BLaER1 treated with 17β-estradiol and CSF1 and Interleukin-3, amounts not matched to agents 10 nM and 100 nM (cell line): Measurements from ENCODE around the gene MDC1.

Experiments
- H3K27ac ChIP-seq, 11 experiments: shearing (Covaris generic); formaldehyde crosslinking; 2 replicates each; pipeline ENCODE4 v1.8.1; 2022
- H3K27me3 ChIP-seq, 11 experiments: shearing (Covaris generic); formaldehyde crosslinking; 2 replicates each; pipeline ENCODE4 v1.8.1; 2022
- H3K36me3 ChIP-seq, 11 experiments: shearing (Covaris generic); formaldehyde crosslinking; 2 replicates each; pipeline ENCODE4 v1.8.1; 2022
- H3K4me1 ChIP-seq, 10 experiments: shearing (Covaris generic); formaldehyde crosslinking; 2 replicates each; pipeline ENCODE4 v1.8.1; 2022
- H3K4me2 ChIP-seq, 11 experiments: shearing (Covaris generic); formaldehyde crosslinking; 2 replicates each; pipeline ENCODE4 v1.8.1; 2022
- H3K4me3 ChIP-seq, 10 experiments: shearing (Covaris generic); formaldehyde crosslinking; 2 replicates each; pipeline ENCODE4 v1.8.1; 2022
- H3K9ac ChIP-seq, 11 experiments: shearing (Covaris generic); formaldehyde crosslinking; 2 replicates each; pipeline ENCODE4 v1.8.1; 2022
- H3K9me3 ChIP-seq, 11 experiments: shearing (Covaris generic); formaldehyde crosslinking; replicated peaks in 1 of 11; 2 replicates each; pipeline ENCODE4 v1.8.1; 2022
- H4K20me1 ChIP-seq, 11 experiments: shearing (Covaris generic); formaldehyde crosslinking; 2 replicates each; pipeline ENCODE4 v1.8.1; 2022
- Cebpa-rat ChIP-seq, 11 experiments: shearing (Covaris generic); IDR thresholded peaks; 2 replicates each; pipeline ENCODE4 v1.8.1; 2022

Gene MDC1

GRCh38 chr6:30716879-30717128 is 277 bp downstream of the MDC1 start:
- no peaks in the 10 kb centered on the region for H3K27me3 ChIP-seq
- H3K4me2 ChIP-seq = peak overlapping the region; percentile 82 to 95 (median 89)
- H3K4me1 ChIP-seq = peaks cover 44 to 60% (median 51%) of the 10 kb centered on the region in 10 experiments
- peak overlapping the region; percentile 83 to 94 (median 87) for H3K9ac ChIP-seq
- peaks cover 4 to 5% (median 5%) of the 10 kb centered on the region in 11 experiments for H4K20me1 ChIP-seq
- peak overlapping the region; percentile 66 to 97 (median 70) for H3K4me3 ChIP-seq
- TF ChIP-seq Cebpa-rat (IDR thresholded peaks at IDR 0.05) = no peak
- no peaks in the 10 kb centered on the region; a peak in 1 of 22 replicates for H3K9me3 ChIP-seq
- peaks cover 31 to 42% (median 40%) of the 10 kb centered on the region in 11 experiments for H3K36me3 ChIP-seq
- H3K27ac ChIP-seq = peak overlapping the region; percentile 76 to 100 (median 96)

DNA sequence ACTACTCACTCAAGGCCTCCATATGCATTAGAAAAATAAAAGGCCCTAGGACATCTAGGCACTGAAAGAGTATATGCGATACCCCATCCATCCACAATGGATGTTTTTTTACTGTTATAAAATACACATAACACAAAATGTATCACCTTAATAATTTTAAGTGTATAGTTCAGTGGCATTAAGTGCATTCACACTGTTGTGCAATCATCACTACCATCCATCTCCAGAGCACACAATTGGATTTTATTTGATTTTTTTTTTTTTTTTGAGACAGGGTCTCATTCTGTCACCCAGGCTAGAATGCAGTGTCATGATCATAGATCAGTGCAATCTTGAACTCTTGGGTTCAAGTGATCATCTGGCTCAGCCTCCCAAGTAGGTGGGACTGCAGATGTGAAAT is 2.8 kb downstream of the MDC1 start:
- TF ChIP-seq Cebpa-rat (IDR thresholded peaks at IDR 0.05) = 0 out of 22 replicates have a peak, but pooled peaks of 1 of the 11 experiments have one; percentile 12
- Histone ChIP-seq H3K36me3 (peaks cover 53 to 63% (median 61%) of the 10 kb centered on the region in 11 experiments), H4K20me1 (no peaks in the 10 kb centered on the region), H3K27me3 (no peaks in the 10 kb centered on the region), H3K27ac (no peak overlapping the region), H3K4me3 (no peak overlapping the region), H3K4me2 (peak overlapping the region in 2 of 11 experiments; percentile 19 to 64; a peak in 3 of 22 replicates), H3K4me1 (peaks cover 48 to 62% (median 52%) of the 10 kb centered on the region in 10 experiments), H3K9me3 (no peaks in the 10 kb centered on the region), H3K9ac (no peak overlapping the region)

GRCh38 chr6:30712441-30712945 is 4.6 kb downstream of the MDC1 start:
- Histone ChIP-seq H3K36me3 (peaks cover 66 to 81% (median 78%) of the 10 kb centered on the region in 11 experiments), H3K27me3 (no peaks in the 10 kb centered on the region), H4K20me1 (no peaks in the 10 kb centered on the region), H3K4me2 (peak overlapping the region; percentile 22 to 65 (median 52)), H3K9ac (peak overlapping the region in 4 of 11 experiments; percentile 32 to 46 (median 38); a peak in 4 of 22 replicates), H3K4me3 (no peak overlapping the region), H3K4me1 (peaks cover 32 to 46% (median 38%) of the 10 kb centered on the region in 10 experiments), H3K27ac (peak overlapping the region in 5 of 11 experiments; percentile 1 to 33 (median 28); a peak in 6 of 22 replicates), H3K9me3 (no peaks in the 10 kb centered on the region)
- no peak for TF ChIP-seq Cebpa-rat (IDR thresholded peaks at IDR 0.05)

- peak overlapping the region in 5 of 11 experiments; percentile 18 to 33 (median 28); a peak in 8 of 22 replicates for H3K27ac ChIP-seq
- H3K27me3 ChIP-seq = no peaks in the 10 kb centered on the region
- no peaks in the 10 kb centered on the region for H4K20me1 ChIP-seq
- no peaks in the 10 kb centered on the region for H3K9me3 ChIP-seq
- peaks cover 72 to 87% (median 85%) of the 10 kb centered on the region in 11 experiments for H3K36me3 ChIP-seq
- TF ChIP-seq Cebpa-rat (IDR thresholded peaks at IDR 0.05) = no peak
- peak overlapping the region in 4 of 11 experiments; percentile 37 to 46 (median 40); a peak in 7 of 22 replicates for H3K9ac ChIP-seq
- peak overlapping the region; percentile 22 to 65 (median 52) for H3K4me2 ChIP-seq
- H3K4me1 ChIP-seq = peaks cover 32 to 46% (median 38%) of the 10 kb centered on the region in 10 experiments
- H3K4me3 ChIP-seq = no peak overlapping the region
Measured at GRCh38 chr6:30711758-30712380, 5.2 kb downstream of the MDC1 start.

DNA sequence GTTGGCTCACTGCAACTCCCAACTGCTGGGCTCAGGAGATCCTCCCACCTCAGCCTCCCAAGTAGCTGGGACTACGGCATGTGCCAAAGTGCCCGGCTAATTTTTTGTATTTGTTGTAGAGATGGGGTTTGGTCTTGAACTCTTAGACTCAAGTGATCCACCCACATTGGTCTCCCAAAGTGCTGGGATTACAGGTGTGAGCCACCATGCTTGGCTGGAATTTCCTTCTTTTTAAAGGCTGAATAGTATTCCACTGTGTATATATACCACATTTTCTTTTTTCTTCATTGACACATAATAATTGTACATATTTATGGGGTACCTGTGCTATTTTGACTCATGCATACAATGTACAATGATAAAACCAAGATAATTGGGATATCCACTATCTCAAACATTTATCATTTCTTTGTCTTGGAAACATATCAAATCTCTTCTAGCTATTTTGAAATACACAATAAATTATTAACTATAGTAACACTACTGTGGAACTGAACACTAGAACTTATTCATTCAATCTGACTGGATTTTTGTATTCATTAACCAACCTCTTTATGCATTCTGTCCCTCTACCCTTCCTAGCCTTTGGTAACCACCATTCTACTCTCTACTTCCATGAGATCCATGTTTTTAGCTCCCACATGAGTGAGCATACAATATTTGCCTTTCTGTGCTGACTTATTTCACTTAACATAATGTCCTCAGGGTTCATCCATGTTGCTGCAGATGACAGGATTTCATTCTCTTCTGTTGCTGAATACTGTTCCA is 7.8 kb downstream of the MDC1 start:
- H3K9ac ChIP-seq = no peak overlapping the region

DNA sequence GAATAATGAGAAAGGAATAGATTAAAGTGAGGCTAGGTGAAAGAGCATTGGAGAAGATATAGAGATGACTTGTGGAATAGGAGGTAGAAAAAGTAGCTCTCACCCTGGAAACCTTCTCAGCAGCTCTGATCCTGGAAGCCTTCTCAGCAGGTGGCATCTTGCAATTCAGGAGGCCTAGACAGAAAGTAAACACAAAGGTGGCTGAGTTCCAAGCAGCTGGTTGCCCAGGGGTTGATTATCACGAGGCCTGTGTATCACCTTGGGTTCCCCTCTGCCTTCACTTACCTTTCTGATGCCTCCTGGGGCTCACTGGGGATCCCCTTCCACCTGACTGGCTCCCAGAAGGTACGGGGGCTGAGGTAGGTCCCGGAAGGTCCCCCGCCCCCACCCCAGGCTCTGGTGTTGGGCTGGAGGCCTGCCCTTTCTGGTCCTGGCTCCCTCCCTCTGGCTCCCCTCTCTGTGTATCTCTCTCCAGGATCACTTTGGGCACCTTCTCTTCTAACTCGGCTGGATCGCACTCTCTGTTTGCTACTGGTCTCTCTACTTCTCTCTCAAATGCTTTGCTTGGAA is 9.7 kb downstream of the MDC1 start:
- H3K9ac ChIP-seq = peak overlapping the region in 2 of 11 experiments; percentile 5 to 23; a peak in 2 of 22 replicates
- H3K36me3 ChIP-seq = peaks cover 83 to 100% (median 97%) of the 10 kb centered on the region in 11 experiments
- H3K27me3 ChIP-seq = no peaks in the 10 kb centered on the region
- H3K27ac ChIP-seq = 0 out of 22 replicates have a peak overlapping the region, but pooled peaks of 1 of the 11 experiments have one; percentile 2
- no peak overlapping the region for H3K4me2 ChIP-seq
- H4K20me1 ChIP-seq = no peaks in the 10 kb centered on the region; a peak in 1 of 22 replicates
- TF ChIP-seq Cebpa-rat (IDR thresholded peaks at IDR 0.05) = no peak
- no peaks in the 10 kb centered on the region for H3K9me3 ChIP-seq
- peaks cover 10 to 23% (median 16%) of the 10 kb centered on the region in 10 experiments for H3K4me1 ChIP-seq
- H3K4me3 ChIP-seq = no peak overlapping the region

More for the DNA sequence above, 7.8 kb downstream of the MDC1 start:
- H3K27me3 ChIP-seq = no peaks in the 10 kb centered on the region
- peaks cover 18 to 29% (median 25%) of the 10 kb centered on the region in 10 experiments for H3K4me1 ChIP-seq
- no peaks in the 10 kb centered on the region for H3K9me3 ChIP-seq
- no peak overlapping the region for H3K27ac ChIP-seq
- no peak for TF ChIP-seq Cebpa-rat (IDR thresholded peaks at IDR 0.05)
- no peak overlapping the region for H3K4me3 ChIP-seq
- no peak overlapping the region for H3K4me2 ChIP-seq
- H3K36me3 ChIP-seq = peaks cover 84 to 100% (median 97%) of the 10 kb centered on the region in 11 experiments
- H4K20me1 ChIP-seq = no peaks in the 10 kb centered on the region

DNA sequence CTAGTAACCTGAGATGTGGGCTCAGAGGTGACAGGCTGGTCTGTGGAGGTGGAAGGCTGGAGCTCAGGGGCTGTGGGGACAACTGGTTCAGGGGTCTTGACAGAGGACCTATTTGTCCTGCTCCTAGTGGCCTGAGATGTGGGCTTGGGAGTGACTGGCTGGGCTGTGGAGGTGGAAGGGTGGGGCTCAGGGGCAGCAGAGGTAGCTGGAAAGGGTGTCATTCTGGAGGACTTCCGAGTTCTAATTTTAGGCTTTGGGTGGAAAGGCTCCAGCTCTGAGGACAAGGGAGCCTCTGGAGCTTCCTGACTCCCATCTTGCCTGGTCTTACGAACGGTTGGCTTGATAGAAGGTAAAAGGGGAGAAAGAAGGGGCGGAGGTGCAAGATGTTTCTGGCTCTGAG is 11.5 kb downstream of the MDC1 start:
- Histone ChIP-seq H3K9me3 (no peaks in the 10 kb centered on the region), H3K4me1 (peaks cover 0 to 20% (median 5%) of the 10 kb centered on the region in 10 experiments; a peak in 8 of 20 replicates), H4K20me1 (no peaks in the 10 kb centered on the region; a peak in 1 of 22 replicates), H3K9ac (peak overlapping the region in 2 of 11 experiments; percentile 5 to 36; a peak in 2 of 22 replicates), H3K4me3 (no peak overlapping the region), H3K36me3 (peaks cover 72 to 100% (median 95%) of the 10 kb centered on the region in 11 experiments), H3K27me3 (no peaks in the 10 kb centered on the region), H3K27ac (no peak overlapping the region), H3K4me2 (no peak overlapping the region)
- TF ChIP-seq Cebpa-rat (IDR thresholded peaks at IDR 0.05) = no peak

DNA sequence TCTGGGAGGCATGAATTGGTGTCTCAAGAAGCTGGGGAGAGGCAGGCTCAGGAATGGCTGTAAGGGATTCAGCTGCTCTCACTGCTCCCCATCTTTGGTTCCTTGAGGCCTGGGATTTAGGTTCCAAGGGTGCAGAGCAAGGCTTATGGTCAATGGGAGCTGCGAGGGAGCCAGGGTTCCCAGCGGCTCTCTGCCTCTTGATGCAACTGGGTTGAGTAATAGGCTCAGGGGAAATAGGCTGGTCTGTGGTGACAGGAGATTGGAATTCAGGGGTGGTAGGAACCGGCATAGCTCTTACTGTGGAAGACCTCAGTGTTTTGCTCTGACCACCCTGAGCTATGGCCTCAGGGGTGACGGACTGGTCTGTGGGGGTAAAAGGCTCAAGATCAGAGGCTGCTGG is 13.3 kb downstream of the MDC1 start:
- Histone ChIP-seq H3K9me3 (no peaks in the 10 kb centered on the region), H3K4me2 (peak overlapping the region in 4 of 11 experiments; percentile 2 to 20 (median 4); a peak in 1 of 22 replicates), H4K20me1 (no peaks in the 10 kb centered on the region; a peak in 1 of 22 replicates), H3K4me1 (peaks cover 0 to 30% (median 5%) of the 10 kb centered on the region in 10 experiments; a peak in 8 of 20 replicates), H3K9ac (no peak overlapping the region), H3K4me3 (no peak overlapping the region), H3K27ac (0 out of 22 replicates have a peak overlapping the region, but pooled peaks of 1 of the 11 experiments have one; percentile 1), H3K36me3 (peaks cover 57 to 100% (median 94%) of the 10 kb centered on the region in 11 experiments), H3K27me3 (no peaks in the 10 kb centered on the region)
- no peak for TF ChIP-seq Cebpa-rat (IDR thresholded peaks at IDR 0.05)
